Liver (tissue), 3 donors: ENCODE data around the gene PRKN.

Experiments
- CTCF ChIP-seq: fragments of 150-350 bp; IDR thresholded peaks from 2 replicates; pipeline ENCODE4 v1.5.1; 2017; ENCODE audit warnings: improper control_type of control experiment, low read depth, low read length; ENCODE audit not compliant: missing input control
- HNF4A ChIP-seq, 2 donors: conservative IDR thresholded peaks; 2 replicates each; pipeline ENCODE4 v1.6.1; 2016; ENCODE audit warnings: antibody characterized with exemption in 2 of 2, mild to moderate bottlenecking in 2 of 2
- JUND ChIP-seq, 2 donors: IDR thresholded peaks; 2 replicates each; pipeline ENCODE4 v1.6.1; 2016; ENCODE audit warnings: antibody characterized with exemption in 2 of 2
- RAD21 ChIP-seq, 2 donors: IDR thresholded peaks; 2 replicates each; pipeline ENCODE4 v1.6.1; 2016; ENCODE audit warnings: antibody characterized with exemption in 2 of 2, mild to moderate bottlenecking in 2 of 2
- donor health status: healthy.
- donor health status: healthy.

- TF ChIP-seq CTCF (no peak), JUND (IDR thresholded peaks at IDR 0.05) (no peak), HNF4A (conservative IDR thresholded peaks at IDR 0.05) (no peak), RAD21 (IDR thresholded peaks at IDR 0.05) (no peak)
These were observed 1293.2 kb downstream of the PRKN start for GRCh38 chr6:161434350-161434749.
